ENCODE data around the gene ABCA1.

DNA sequence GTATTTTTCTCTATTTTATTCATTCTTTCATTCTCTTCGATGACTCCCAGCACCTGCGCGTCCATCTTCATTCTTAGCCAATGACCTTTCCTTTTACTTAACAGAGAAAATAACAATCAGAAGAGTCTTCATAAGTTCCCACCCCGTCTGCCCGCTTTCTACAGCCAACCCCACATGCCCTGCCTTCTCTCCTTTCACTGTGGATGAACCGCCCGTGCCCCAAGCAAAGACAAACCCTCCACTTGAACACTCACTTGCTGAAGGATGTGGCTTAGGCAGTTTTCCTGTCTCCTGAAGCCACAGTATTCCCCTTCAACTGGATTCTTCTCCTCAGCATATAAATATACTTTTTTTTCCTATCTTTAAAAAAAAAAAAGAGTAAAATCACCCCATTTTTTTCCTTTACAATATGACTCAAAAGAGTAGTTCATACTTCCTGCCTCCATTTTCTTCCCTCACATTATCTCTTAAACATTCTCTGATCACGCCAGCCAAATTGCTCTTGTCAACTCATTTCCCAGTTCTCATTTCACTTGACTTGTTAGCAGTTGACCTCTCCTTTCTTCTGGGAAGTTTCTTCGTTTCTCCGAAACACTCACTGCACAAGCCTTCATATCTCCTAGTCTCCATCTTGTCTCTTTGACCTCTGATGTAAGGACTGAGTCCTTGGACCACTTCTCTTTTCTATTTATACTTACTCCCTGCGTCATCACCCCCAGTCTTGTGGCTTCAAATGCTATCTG, 153.0 kb downstream of the ABCA1 start:
- TF ChIP-seq, protein P1, sequence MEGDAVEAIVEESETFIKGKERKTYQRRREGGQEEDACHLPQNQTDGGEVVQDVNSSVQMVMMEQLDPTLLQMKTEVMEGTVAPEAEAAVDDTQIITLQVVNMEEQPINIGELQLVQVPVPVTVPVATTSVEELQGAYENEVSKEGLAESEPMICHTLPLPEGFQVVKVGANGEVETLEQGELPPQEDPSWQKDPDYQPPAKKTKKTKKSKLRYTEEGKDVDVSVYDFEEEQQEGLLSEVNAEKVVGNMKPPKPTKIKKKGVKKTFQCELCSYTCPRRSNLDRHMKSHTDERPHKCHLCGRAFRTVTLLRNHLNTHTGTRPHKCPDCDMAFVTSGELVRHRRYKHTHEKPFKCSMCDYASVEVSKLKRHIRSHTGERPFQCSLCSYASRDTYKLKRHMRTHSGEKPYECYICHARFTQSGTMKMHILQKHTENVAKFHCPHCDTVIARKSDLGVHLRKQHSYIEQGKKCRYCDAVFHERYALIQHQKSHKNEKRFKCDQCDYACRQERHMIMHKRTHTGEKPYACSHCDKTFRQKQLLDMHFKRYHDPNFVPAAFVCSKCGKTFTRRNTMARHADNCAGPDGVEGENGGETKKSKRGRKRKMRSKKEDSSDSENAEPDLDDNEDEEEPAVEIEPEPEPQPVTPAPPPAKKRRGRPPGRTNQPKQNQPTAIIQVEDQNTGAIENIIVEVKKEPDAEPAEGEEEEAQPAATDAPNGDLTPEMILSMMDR (conservative IDR thresholded peaks at IDR 0.05; ENCODE audit: low read length) = no peak
- no peak for TF ChIP-seq EZH2phosphoT487 (IDR thresholded peaks at IDR 0.05; ENCODE audit: borderline replicate concordance, low read depth, low read length)
